RCC 7860 (cell line): ENCODE measurements around the gene SPC24.

ENCODE experiments used
- DNase-seq: peaks from one replicate; pipeline ENCODE4 v3.0.0-alpha.2; 2015; ENCODE audit warnings: low spot score
- FAIRE-seq: peaks from 2 replicates; lab custom pipeline; 2012; peaks lifted over from hg19 to GRCh38; lab: Jason Lieb, UNC

SPC24 gene, protein sequence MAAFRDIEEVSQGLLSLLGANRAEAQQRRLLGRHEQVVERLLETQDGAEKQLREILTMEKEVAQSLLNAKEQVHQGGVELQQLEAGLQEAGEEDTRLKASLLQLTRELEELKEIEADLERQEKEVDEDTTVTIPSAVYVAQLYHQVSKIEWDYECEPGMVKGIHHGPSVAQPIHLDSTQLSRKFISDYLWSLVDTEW

DNA sequence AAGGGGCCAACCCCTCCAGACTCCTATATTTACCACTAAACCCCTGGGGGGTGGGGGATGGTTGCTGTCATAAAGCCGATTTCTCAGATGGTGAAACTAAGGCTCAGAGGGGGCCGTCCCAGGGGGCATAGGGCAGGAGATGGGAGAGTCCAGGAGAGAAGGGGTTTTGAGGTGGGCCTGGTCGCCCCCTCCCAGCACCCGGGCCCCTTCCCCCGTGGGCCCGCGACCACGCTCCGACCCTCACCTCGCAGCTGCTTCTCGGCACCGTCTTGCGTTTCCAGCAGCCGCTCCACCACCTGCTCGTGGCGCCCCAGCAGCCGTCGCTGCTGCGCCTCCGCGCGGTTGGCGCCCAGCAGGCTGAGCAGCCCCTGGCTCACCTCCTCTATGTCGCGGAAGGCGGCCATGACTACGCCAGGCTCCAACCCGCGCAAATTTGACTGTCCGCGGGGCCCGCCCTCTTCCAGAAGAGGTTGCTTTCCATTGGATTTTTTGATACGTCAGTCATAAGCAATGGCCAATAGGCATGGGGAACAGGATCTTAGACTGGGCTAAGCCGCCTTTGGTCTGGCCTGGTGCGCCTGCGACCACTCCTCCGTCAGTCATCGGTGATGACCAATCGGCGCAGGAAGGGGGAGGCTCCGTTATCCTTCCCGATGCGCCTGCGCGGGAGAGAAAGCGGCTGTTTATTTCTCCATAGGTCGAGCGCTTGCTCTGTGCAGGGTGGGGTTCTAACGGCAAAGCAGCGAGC lies at the start of gene SPC24:
Gene SPC24, minus strand, starts transcription at position 410 of the 748 bp plus-strand sequence. Its CDS starts 6 bp downstream, at position 404.
- DNase-seq (peak; percentile 97), FAIRE-seq (peak; percentile 92)

DNA sequence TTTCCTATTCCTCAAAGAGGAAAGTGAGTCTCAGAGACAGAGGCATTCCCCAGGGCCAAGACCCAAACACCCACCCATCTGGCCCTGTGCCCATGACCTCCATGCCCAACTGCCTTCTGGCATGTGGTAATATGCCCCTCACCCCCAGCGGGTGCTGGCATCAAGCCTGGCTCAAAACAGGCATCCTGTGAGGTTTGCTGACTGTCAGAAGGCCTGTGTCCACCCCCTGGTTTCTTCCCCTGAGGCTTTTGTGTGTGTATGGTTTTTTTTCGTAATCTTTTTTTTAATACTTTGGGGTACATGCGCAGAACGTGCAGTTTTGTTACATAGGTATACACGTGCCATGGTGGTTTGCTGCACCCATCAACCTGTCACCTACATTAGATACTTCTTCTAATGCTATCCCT lies 49.4 kb upstream of the SPC24 start:
- peak; percentile 81 for FAIRE-seq
- DNase-seq, result peak; percentile 43

DNA sequence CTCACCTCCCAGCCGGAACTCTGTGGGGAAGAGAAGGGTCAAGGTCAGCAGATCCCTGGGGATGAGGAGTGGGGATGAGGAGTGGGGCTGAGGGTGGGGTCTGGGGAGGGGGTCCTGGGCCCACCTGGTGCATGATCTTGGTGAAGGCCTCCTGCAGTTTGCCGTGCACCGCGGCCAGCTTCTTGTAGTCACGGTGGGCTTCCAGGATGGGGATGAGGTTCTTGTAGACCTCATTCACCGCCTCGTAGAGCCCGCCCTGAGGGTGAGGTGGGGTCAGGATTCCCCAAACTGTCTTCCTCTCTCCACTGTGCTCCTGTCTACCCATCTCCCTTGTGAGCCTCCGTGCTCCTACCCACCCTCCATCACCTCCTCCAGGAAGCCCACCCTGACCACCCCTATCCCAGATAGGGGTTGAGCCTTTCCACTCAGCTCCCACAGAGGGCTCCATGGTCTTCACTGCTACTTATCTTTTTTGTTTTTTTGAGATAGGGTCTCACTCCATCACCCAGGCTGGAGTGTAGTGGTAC lies 48.6 kb upstream of the SPC24 start:
- no peak for FAIRE-seq
- DNase-seq, result no peak

DNA sequence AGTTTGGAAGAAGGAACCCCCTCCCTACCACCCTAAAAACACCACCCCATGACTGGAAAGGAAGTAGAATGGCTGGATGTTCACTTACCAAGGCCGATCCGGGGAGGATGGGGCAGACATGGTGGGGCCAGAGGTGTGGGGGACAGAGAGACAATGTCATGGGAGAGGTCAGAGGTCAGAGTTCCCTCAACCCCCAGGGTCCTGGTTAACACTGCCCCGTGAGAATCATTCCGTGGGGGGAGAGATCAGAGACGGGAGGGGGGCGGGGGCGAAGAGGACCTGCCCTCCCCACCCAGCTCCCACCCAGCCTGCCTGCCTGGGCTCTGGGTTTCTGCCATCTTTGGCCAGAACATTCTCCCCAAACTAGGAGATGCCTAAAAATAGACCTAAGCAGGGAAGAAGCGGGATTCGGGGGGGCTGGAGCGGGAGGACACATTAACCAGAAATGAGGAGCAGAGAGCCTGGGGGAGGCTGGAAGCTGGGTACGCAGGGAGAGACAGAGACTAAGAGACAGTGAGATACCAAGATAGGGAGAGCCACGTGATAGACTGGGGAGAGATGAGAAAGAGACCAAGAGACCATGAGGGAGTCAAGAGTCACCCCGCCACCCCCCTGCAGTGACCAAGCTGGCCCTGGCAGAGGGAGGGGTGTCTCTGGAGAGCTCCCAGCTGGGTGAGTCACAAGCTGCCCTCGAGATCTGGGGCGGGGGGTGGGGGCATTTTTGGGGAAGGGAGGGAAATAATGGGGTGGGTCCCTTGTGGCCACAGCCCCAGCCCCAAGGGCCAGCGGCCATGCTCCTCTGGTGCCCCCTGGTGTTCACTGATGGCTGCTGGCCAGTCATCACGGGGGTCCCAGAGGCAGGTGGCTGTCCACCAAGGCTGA lies 47.9 kb upstream of the SPC24 start:
- peak; percentile 38 for FAIRE-seq
- peak; percentile 78 for DNase-seq

DNA sequence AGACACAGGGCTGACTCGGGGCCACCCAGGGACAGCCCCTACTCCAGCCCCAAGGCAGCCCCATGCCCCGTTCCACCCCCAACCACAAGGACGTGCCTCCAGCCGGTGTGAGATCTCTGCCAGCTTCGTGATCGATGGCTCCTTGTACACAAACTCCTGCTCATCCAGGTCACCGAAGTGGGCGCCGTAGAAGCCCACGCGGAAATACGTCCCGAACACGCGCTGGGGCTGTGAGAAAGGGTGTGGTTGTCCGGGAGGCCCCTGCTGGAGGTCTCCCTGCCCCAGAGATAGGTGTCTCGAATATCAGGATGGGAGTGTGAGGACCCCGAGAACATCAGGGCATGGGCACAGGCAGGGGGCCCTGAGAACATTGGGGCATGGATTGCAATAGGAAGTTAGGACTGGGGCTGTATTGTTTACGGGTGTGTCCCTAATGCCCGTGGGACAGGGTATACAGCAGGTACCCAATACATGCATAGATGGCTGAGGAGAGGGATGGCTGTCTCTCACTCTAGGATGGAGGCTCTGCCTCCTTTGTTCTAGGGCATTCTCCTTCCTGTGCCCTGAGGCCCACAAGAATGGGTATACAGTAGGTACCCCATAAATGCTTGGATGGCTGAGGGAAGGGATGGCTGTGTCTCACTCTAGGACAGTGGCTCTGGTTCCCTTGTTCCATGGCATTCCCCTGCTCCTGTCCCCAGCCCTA lies 47.1 kb upstream of the SPC24 start:
- no peak for DNase-seq
- FAIRE-seq, result no peak

DNA sequence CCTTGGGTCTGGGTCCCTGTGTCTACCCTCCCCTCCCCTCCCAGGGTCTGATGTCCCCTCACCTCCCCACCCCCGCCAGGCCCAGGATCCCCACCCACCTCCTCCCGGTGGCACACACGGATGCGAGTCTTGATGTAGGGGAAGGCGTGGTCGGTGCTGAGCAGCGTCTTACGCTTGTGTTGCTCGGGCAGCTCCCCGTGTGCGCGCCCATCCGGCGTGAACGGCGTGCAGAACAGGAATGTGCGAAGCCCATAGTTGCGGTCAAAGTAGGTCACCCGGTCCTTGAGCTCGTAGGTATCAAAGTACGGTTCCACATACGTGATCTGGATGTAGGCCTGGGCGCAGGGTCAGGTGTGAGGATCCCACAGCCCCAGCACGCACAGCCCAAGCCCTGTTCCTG lies 46.2 kb upstream of the SPC24 start:
- DNase-seq, result no peak
- FAIRE-seq, result no peak

DNA sequence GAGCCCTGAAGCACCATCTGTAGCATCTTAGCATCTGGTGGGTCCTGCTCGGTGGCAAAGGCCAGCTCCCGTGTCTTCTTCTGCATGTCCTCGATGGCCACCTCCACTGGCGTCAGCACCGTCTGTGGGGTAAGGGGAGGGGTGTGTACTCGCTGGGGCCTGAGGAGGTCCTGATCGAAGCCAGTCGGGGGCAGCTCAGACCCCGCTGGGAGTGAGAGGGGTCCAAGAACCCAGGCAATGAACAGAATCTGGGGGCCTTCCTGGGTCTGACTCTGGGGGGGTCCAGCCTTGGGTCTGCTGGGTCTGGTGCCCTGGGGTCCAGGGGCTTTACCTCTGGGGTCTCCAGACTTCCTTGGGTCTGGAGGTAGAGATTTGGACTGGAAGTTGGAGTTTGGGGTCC lies 45.3 kb upstream of the SPC24 start:
- FAIRE-seq (no peak), DNase-seq (no peak)

DNA sequence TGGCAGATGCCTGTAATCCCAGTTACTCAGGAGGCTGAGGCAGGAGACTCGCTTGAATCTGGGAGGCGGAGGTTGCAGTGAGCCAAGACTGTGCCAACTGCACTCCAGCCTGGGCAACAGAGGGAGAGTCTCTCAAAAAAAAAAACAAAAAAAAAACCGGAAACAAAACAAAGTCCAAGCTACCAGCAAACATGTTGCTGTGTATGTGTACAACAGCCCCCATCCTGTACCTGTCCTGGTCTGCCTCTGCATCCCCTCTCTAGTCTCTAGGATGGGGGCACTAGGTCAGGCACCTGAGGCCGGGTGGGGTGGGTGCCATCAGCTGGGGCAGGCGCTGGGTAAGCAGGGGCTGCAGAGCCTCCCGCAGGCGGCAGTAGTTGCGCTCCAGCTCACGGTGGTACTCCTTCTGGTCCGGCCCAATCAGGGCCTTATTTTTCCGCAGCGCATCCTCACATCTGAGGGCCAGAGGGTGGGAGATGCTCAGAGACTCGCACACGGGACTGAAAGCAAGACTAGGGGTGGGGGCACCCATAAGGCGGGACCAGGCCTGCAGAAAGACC lies 44.5 kb upstream of the SPC24 start:
- FAIRE-seq, result no peak
- DNase-seq, result no peak

DNA sequence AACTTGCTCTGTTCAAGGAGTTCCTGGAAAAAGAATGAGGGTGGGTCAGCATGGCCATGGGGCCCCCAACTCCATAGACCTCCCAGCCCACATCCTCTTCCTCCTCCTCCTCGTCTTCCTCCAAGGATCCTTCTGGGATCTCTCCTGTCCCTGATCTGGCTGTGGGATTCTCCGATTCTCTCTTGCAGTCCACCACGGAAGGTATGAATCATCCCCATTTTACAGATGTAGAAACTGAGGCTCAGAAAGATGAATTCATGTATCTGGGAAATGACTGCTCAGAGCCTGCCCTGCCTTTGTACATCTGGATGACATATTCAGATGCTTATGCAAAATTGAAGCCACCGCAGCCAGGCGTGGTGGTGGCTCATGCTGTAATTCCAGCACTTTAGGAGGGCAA lies 43.9 kb upstream of the SPC24 start:
- no peak for FAIRE-seq
- no peak for DNase-seq

DNA sequence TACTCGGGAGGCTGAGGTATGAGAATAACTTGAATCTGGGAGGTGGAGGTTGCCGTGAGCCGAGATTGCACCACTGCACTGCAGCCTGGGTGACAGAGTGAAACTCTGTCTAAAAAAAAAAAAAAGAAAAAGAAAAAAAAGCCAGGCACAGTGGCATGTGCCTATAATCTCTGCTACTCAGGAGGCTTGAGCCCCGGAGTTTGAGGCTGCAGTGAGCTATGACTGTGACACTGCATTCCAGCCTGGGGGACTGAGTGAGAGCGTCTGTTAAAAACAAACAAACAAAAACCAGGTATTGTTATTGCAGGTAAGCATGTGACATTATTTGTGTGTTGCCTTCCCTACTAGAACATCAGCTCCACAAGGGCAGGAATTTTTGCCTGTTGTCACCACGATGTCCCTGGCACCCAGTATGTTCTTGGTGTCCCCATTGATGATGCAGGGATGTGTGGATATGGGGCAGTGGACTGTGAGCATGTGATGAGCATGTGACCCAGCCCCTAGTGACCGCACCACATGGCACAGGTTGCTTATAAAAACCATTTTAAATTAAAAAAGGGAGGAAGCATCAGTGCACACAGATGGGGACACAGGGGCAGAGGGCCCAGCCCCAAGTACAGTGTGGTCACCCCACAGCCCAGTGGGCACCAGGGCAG lies 43.3 kb upstream of the SPC24 start:
- DNase-seq, result no peak
- no peak for FAIRE-seq

DNA sequence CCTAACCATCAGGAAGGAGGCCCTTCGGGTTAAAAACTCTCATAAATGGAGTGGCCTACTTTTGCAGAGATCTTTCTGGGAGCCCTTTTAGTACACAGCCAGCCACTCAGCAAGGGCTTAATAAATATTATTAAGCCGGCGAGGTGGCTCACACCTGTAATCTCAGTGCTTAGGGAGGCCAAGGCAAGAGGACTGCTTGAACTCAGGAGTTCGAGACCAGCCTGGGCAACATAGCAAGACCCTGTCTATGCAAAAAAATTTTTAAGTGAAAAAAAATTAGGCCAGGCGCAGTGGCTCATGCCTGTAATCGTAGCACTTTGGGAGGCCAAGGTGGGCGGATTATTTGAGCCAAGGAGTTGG lies 42.6 kb upstream of the SPC24 start:
- DNase-seq (no peak), FAIRE-seq (no peak)

DNA sequence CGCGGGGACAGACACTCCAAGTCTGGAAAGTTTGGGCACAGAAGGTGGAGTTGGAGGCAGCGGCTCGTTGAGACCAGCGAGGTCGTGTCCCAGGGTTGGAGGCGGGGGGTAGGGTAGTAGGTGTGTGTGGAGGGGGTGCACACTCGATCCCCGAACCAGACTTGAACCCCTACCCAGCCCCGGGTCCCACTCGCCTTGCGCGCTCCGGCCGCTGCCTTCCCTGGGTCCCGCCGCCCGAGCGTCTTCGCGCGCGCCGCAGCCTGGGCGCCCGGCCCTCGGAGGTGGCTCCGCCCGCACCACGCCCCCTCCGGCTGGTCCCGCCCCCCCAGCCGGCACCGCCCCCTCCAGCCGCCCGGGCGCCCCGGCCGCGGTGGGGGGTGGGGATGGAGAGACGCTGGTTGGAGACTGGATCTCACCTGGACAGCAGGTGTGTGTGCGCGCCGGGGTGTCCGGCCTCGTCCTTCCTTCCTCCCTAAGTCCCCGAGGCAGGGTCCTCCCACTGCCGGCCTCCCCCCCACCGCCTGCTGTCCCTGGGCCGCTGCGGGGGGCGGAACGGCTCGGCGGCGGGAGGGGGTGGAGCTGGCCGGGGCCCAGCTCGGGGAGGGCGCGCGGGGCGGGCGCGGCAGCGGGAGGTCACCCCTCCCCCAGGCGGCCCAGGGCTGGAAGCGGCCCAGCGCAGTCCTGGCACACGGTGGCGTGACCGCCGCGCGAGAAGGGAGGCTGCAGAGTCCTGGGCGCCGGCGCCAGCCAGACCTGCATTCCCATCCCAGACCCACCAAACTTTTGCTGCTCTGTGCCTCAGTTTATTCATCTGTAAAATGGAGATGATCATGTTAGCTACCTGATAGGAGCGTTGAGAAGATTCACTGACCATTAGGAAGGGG lies 42.0 kb upstream of the SPC24 start, which contains the start of gene KANK2:
Gene KANK2, minus strand, starts transcription at position 255 of the 884 bp plus-strand sequence. CDS start 3,034 bp downstream, outside the sequence.
- peak; percentile 68 for DNase-seq

DNA sequence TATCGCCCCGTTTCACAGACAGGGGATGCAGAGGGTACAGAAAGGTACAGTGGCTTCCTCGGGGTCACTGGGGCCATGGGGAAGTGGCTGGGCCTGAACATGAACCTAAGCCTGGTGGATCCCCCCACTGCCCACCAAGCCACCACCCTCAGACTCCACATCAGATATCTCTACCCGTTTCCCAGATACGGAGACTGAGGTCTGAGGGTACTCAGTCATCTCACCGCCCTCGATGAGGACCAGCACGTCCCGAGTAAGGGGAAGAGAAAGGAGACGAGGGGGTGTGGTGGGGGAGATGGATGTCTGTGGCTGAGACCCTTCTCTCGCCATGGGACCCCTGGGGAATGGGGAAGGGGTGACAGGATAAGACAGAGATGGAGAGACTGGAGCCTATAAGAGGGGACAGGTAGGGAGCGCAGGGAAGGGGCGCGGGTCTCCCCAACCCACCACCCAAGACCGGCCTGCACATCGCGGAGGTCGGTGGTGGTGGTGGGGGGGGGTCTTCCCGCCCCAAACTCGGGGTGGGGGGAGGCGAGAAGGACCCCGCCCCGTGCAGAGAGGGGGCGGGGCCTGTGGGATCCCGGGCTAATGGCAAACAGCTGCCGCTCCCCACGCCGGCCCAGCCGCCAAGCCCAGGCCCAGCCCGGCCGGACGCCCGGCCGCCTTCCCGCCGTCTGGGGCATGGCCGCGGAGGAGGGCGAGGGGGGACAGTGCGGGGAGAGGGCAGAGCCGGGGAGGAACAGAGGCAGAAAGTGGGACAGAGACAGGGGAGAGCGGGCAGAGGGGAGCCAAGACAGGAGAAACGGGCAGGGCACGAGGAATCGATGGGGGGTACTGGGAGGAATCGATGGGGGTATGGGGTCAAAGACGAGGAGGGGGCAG lies 41.1 kb upstream of the SPC24 start:
- FAIRE-seq (no peak), DNase-seq (no peak)

More for the DNA sequence above, 42.0 kb upstream of the SPC24 start, which contains the start of gene KANK2:
- no peak for FAIRE-seq

DNA sequence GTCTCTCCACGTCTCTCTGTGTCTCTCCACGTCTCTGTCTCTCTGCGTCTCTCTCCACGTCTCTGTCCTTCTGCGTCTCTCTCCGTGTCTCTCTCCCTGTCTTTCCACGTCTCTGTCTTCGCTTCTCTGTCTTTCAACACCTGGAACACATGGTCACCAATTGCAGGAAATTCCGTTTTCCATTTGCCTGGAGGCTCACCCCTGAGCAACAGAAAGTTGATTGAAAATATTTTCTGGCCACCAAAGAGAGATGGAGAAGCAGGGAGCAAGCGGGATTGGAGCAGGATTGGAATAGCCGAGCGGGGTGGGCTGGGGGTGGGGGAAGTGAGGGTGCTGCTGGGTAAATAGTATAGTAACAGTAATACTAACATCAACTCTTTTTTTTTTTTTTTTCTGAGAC lies 40.1 kb upstream of the SPC24 start:
- no peak for DNase-seq
- no peak for FAIRE-seq

DNA sequence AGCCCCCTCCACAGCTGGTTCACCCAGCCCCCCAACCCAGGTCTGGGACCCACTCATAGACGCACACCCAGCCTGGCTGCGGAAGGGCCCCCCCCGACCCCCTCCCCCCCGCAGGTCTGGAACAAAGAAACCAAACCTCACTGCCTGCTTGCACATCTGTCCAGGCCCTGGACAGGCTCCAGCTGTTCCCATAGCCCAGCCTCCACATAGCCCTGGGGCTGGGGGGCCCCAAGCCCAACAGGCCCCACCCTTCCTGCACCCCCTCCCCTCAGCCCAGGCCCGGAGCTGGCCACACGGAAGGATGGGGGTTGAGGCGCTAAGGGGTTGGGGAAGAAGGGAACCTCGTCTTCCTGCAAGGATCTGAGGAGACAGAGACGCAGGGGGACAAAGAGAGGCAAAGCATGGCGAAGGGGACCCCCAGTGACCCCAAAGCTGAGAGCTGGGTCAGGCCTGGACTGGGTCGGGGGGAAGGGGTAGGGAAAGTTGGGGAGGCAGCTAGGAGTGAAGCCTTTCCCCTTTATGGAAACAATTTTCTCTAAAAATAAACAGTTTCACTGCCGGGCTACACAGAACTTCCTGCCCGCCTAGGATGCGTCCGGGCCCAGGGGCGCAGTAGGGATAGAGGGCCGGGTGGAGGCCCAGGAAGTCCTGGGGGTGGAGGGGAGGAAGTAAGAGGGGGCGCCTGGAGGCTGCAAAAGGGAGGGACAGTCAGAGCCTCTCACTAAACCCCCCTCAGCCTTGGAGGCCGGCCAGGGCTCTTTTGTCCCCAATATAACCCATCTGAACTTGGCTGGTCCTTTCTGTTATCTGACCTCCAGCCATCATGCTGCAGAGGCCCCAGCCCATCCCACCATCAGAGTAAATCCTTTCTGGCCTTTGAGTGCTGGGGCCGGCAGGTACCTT lies 39.3 kb upstream of the SPC24 start:
- DNase-seq (no peak), FAIRE-seq (no peak)

DNA sequence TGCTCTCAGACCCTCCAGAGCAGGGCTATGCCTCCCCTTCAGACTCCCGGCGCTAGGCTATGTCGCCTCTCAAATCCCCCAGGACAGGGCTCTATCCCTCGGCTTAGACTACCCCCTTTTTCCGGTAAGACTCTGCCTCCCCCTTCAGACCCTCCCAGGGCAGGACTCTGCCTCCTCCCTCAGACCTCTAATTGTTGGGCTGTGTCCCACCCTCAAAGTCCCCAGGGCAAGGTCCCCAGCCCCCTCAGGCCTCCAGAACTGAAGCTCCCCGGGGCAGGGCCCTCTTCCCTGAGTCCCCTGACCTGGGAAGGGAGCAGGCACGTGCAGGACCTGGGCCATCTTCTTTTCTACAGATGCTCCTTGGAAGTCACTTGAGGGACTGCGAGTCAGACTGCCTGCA lies 38.6 kb upstream of the SPC24 start:
- DNase-seq (no peak), FAIRE-seq (no peak)
